HK-2 (cell line): Measurements from ENCODE around the gene TUBB4B.
"Not testable (repeated sequence)": the region's sequence is repeated elsewhere in the genome, so short reads cannot be mapped to it uniquely, and the experiment has no call there.

Experiments used
- DNase-seq: peaks from one replicate; pipeline ENCODE4 v3.0.0-alpha.2; 2018; ENCODE audit not compliant: unreplicated experiment

The TUBB4B gene

DNA sequence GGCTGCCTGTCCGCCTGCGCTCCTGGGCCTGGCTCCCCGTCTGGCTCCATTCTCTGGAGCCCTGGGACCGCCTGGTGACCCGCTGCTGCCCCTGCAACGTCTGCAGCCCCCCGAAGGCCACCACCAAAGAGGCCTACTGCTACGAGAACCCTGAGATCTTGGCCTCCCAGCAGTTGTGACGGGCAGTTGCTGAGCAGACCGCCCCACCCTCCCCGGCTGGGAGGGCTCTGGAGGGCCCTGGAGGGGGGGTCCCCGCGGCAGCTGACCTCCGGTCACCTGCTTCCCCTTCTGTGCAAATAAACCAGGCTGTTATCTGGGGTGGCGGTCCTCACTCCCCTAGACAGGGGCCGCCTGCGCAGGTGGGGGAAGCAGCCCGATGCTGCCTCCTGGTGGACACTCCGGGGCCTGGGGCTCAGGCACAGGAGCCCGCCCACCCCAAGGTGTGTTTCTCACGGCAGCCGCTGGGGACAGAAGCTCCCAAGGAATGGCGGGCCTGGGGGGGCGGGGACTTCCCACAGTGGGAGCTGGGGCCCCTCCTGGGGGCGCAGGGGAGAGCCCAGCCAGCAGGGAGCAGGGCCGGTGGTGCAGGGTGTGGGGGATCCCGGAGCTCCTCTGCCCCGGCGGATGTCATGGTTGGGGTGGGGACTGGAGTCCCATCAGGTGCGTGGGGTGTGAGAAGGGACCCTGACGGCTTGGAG lies 4.7 kb upstream of the TUBB4B start:
- DNase-seq = peak; percentile 62

DNA sequence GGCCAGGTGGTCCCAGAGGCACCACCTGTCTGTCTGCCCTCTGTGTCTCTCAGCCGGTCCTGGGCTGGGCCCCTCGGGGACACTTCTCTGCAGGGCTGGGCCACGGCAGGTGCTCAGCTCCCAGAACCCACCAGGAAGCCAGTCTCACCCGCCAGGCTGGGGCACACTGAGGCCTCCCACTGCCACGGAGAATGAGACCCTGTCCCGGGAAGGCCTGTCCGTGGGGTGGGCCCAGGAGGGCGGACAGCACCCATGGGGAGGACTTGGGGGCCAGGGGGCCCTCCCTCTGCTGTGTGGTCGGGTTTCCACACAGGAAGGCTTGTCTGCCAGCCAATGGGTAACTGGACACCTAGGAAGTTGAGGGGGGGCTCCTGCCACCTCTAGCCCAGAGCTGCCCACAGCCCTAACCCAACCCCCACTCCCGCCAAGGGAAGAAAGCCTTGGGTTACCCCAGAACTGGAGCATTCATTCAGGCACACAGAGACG lies 4.1 kb upstream of the TUBB4B start:
- no peak for DNase-seq

DNA sequence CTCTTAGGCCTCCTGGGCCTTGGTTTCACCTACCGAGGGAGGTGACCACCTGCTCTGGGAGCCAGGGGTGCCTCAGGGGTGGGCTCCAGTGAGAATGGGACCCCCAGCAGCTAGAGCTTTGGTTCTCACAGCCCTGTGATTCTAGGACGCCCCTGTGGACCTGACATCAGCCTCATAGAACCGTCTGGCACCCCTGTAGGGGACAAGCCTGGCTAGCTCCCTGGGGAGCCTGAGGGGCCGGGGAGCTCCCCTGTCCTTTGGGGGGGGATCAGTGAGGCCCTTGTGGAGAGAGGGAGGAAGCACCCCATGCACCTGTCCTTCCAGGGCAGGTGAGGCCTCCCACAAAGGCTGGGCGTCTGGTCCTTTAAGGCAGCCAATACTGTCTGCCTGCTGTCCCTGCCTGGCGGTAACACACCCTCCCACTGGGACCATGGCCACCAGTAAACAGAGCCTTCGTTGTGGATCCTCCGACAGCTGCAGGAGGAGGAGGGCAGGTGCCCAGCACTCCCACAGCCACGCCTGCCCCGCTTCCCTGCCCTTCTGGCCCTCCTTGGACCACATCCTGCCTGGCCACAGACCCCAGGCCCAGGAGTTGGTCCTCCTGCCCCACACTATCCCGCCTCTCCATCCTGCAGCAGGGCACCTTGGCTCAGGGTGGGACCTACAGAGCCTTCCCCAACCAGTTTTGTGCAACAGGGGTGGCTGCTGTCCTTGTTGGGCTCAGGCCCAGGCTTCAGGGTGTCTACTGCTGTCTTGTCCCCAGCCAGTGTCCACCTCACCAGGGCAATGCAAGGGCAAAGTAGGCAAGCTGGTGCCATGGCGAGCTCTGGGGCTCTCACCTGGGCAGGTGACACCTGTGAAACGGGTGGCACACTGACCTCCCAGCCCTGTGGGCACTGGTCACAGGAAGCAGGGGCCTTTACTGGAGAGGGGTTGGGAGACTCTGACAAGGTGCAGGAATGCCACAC lies 3.0 kb upstream of the TUBB4B start:
- no peak for DNase-seq

DNA sequence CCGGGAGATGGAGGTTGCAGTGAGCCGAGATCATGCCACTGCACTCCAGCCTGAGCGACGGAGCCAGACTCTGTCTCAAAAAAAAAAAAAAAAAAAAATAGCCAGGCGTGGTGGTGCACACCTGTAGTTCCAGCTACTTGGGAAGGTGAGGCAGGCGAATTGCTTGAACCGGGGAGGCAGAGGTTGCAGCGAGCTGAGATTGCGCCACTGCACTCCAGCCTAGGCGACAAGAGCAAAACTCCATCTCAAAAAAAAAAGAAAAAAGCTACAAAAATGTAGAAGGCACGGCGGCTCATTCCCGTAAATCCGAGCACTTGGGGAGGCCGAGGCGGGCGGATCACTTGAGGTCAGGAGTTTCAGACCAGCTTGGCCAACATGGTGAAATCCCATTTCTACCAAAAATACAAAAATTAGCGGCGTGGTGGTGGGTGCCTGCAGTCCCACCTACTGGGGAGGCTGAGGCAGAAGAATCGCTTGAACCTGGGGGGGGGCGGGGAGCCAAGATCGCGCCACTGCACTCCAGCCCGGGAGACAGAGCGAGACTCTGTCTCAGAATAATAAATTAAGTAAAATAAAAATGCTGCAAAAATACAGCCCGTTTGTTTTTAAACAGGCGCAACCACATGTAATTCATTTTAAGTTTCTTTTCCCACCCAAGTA lies 1.4 kb upstream of the TUBB4B start:
- not testable (repeated sequence) for DNase-seq

DNA sequence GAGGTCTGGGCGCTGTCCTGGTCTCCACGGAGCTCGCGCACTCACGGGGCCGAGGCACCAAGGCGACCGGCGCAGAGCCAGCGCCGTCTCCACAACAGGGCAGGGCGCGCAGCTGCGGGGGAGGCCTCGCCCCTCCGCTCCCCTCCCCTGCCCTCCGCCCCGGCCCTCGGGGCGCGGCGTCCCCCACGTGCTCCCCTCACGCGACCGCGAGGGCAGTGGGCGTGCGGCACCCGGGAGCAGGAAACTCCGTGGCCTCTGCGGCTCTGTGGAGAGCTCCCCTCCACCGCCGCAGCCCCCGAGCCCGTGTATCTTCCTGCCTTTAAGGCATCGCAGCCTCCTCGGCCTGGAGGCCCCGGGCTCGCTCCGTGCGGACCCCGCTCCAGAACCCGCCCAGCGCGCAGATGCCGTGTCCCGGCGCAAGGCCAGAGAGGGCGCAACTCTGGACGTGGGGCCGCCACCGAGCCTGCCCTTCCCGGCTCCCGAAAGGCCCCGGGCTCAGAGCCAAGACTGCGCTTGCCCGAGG lies 708 bp upstream of the TUBB4B start:
- peak; percentile 70 for DNase-seq

DNA sequence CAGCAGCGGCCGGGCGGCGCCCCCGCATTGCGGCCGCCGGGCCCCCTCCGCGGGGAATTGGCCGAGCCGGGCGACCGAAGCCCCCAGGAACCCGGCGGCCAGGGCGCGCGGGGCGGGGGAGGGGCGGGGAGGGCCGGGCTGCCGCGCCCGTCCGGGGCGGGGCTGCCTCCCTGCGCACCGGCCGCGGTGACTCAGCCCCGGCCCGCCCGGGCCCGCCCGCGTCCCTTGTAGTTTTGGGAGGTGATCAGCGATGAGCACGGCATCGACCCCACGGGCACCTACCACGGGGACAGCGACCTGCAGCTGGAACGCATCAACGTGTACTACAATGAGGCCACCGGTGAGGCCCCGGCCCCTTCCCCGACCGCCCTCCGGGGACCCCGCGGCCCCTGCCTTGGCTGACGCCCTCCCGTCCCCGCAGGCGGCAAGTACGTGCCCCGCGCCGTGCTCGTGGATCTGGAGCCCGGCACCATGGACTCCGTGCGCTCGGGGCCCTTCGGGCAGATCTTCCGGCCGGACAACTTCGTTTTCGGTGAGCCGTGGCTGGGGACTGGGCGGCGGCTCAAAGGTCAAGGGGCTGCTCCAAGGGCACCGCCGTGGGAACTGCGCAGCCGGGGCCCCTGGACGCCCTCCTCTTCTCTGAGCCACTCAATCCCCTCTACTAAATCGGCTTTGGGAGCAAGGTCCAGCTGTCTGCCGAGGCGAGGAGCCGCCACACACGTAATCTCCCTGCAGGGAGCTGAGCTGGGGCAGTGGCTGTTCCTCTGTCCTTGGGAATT lies 592 bp downstream of the TUBB4B start:
- DNase-seq = peak; percentile 62

DNA sequence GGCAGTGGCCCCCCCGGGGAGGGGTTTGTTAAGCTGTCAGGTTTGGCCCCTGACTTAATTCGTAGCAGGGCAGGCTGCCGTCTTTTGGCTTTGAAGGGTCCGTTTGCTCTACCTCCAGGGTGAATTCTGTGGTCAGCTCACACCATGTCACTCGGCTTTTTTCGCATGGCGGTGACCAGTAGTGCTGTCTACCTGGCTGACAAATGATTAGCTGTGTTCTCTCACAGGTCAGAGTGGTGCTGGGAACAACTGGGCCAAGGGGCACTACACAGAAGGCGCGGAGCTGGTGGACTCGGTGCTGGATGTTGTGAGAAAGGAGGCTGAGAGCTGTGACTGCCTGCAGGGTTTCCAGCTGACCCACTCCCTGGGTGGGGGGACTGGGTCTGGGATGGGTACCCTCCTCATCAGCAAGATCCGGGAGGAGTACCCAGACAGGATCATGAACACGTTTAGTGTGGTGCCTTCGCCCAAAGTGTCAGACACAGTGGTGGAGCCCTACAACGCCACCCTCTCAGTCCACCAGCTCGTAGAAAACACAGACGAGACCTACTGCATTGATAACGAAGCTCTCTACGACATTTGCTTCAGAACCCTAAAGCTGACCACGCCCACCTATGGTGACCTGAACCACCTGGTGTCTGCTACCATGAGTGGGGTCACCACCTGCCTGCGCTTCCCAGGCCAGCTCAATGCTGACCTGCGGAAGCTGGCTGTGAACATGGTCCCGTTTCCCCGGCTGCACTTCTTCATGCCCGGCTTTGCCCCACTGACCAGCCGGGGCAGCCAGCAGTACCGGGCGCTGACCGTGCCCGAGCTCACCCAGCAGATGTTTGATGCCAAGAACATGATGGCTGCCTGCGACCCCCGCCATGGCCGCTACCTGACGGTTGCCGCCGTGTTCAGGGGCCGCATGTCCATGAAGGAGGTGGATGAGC lies 1.4 kb downstream of the TUBB4B start:
- DNase-seq = no peak

DNA sequence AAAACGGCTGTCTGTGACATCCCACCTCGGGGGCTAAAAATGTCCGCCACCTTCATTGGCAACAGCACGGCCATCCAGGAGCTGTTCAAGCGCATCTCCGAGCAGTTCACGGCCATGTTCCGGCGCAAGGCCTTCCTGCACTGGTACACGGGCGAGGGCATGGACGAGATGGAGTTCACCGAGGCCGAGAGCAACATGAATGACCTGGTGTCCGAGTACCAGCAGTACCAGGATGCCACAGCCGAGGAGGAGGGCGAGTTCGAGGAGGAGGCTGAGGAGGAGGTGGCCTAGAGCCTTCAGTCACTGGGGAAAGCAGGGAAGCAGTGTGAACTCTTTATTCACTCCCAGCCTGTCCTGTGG lies 2.2 kb downstream of the TUBB4B start:
- not testable (repeated sequence) for DNase-seq

DNA sequence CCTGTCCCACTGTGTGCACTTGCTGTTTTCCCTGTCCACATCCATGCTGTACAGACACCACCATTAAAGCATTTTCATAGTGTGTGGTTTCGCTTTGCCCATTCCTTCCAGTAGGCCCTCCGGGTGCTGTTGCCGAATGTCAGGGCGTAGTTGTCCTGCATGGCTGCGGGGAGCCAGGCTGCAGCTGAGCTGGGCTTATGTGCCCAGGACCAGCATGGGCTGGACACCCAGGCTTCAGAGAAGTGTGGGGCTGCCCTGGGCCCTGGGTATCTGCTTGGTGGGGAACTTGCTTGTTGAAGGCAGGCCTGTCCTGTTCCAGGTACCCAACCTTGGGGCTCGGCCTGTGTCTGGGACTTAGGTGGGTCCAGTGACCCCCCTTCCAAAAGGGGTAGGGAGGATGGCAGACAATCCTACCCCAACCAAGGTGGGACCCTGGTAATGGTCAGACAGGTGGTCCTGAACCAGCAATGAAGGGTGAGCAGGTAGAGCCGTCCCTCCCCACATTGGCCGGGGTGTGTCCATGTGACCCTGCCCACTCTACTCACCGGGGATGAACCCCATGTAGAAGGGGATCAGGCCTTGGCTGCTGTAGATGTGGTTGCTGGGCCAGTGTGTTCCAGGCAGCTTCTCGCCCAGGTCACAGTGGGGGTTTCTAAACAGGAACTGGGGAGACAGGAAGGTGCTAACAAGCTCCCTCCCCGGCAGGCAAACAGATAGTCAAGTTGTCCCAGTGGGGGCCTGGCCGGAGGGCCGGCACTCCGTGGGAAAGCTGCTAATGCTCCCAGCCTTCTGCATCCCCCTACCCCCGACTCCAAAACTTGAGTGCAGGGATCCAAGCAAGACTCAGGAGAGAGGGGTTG lies 2.8 kb downstream of the TUBB4B start:
- peak; percentile 66 for DNase-seq

DNA sequence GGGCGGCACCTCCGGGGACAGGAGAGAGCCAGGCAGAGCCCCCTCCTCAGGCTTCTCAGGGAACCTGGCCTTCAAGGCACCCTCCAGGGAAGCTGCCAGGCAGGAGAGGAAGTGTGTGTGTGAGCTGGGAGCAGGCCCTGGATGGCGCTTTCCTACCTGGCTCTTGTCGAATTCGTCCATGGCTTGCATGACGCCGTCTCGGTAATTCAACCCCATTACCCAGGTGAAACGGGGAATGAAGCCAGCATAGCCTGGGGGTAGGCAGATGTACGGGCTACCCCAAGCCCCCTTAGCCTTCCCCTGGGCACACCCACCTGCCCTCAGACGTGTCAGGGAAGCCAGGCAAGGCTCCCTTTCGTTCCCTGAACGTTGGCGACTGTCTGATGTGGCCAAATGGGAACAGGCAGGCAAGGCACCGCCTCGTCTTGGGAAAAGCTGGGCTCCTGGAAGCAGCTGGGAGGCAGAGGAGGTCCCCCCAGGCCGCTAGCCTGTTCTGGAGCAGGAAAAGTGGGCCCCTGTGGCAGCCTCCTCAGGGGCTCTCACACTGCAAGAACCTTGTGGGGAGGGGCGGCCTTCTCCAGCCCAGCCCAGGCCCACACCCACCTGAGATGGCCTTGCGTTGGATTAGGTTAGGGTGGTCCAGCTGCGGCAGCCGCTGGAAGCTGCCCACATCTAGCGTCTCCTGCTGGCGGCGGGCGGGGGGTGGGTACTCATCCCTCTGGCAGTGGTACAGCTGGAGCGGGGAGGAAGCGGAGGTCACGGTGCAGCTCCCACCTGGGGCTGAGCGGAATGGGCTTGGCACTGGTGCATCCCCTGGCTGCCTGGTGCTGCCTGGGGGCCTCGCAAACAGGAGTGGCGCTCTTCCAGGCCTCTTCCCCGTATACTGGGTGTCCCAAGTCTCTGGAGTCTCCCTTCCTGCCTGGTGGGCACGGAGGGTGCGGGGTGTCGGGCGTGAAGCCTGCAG lies 3.7 kb downstream of the TUBB4B start:
- no peak for DNase-seq

DNA sequence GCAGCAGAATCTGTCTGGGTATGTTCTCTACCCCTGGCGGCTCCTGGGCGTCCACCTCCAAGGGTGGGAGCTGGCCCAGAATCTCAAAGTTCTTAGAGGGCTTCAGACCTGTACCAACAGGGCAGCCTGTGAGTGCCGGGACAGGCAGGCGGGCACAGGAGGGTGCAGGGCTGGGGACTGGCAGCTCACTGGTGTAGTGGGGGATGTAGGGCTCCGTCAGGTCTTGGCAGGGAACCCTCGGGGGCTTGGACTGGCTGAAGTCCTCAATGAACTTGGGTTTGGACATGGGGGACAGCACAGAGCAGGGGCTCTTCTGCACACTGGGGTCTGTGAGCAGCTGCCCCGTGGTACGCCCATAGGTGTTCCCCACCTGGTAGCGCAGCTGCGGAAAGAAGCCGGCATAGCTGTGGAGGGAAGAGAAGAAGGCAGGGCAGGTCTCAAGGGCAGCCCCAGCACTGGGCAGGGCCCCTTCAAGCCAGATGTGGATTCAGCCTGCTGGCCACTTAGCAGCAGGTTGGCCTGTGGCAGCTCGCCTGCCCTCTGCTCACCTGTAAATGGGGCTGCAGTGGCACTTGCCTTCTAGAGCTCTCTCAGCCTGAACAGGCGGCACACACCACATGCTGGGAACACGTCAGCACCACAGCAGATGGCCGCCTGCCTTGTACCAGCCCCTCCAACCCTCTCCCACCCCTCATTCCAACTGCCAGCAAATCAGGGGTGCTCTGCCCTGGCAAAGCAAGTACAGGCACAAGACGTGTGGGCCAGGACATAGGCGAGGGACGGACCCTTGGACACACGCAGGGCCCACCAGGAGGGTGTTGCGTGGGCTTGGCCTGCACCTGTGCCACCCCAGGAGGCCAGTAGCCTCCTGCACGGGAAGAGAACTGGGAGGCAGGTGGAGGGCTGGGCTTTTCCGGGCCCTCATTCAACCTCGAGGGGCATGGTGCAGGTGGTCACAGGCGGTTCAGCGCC lies 4.6 kb downstream of the TUBB4B start:
- DNase-seq = no peak

DNA sequence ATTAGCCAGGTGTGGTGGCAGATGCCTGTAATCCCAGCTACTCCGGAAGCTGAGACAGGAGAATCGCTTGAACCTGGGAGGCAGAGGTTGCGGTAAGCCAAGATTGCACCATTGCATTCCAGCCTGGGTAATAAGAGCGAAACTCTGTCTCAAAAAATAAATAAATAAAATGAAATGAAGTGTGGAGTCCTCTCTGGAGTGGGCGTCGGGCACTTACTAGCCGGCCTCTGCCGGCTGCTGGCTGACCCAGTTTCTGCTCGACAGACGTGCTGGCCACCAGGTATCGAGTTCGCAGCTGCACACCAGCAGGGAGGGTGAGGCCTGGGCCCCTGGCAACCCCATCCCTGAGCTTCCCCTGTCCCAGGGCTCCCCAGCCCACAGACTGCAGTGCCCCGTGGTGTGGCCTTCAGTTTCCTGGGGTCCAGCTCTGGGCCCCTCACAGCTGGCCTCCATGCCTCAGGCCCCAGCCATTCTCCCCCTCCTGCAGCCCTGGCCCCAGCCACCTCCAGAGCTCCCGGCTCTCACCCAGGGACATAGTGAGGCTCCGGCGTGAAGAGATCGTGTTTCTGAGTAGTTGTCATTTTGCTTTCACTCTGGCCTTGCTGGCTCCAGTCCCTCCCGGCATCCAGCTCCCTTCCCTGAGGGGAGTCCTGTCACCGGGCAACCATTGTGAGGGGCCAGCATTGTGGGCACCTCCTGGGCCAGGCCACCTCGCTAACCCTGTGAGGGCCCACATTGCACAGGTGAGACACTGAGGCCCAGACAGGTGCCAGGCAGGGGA lies 6.2 kb downstream of the TUBB4B start:
- no peak for DNase-seq

DNA sequence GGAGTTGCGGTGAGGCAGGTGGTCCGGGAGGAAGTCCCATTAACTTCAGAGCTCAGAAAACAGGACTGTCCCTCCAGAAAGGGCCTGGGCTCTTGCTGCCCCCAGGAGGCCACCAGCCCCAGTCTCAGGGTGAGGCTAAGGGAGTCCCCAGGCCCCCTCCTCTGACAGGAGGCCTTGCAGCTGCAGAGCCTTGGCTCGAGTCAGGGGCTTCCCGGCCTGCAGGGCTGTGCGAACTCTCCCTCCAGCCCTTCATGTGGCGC lies 6.8 kb downstream of the TUBB4B start:
- no peak for DNase-seq

DNA sequence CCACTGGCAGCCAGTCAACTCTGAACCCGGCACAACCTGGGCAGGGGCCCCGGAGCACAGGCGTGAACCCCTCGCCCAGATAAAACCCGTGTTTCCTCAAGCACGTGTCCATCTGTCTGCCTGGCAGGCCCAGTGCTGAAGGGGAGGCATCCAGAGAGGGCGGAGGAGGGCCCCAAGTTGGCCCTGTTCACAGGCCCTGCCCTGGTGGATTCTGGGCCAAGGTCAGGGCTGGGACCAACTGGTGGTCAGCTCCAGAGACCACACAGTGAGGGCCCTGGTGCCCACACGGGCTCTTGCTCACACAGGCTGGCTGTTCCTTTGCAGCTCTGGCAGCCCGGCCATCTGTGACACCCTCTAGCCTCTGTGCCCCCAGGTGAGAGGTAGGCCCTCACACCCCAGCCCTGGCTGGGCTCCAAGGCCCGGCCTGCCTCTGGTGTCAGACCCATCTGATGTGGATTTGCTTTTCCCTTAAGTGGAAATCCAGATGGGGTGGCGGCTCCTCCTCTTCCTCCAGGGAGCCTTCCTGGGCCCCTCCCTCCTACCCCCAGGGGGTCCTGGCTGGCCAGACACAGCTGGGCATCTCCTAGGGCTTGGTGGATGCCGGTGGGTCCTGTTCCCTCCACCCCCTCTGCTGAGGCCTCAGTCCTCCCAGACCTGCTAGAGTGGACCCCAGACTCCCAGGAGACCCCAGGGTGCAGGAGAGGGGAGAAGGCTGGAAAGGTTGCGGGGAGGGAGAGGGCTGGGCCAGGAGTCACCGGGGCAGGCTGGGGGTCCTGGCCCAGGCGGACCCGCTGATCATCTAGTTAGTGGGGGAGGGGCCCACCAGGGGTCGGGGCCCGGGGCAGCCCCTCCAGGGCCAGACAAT lies 9.5 kb downstream of the TUBB4B start:
- no peak for DNase-seq

DNA sequence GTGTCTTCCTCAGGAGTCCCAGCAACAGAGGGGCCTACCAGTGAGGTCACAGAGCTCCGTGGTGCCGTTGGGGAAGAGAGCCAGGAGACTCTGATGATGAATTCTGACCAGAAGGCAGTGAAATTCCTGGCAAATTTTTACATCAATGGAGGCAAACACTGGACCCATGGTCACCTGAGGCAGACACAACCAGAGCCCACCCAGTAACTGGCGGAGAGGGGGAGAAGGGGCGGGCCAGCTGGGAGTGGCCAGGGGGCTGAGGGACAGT lies 10.0 kb downstream of the TUBB4B start, which contains the start of gene STPG3:
Gene STPG3, plus strand, starts transcription at position 93 of the 268 bp plus-strand sequence. Its CDS starts 1 bp downstream, at position 94.
- no peak for DNase-seq
